Liver (tissue), 9 donors: Measurements from ENCODE around the gene TMEM14C. TPM values are rescaled to one million over a fixed set of nuclear protein-coding genes. Genes with fewer than 3 reads are reported as not detected.
A peak's percentile ranks its signal among the peaks of the same experiment; 100 is the strongest.
"Not testable (repeated sequence)": the region's sequence is repeated elsewhere in the genome, so short reads cannot be mapped to it uniquely, and the experiment has no call there.

ENCODE experiments used
- DNase-seq: peaks from one replicate; pipeline ENCODE4 v3.0.0-alpha.2; 2017; ENCODE audit warnings: low spot score
- H3K27ac ChIP-seq, 2 donors: one replicate each; pipeline ENCODE4 v1.7.0; 2013; ENCODE audit warnings: inconsistent platforms in 2 of 2, low read length in 2 of 2, control low read depth in 1 of 2, low read depth in 1 of 2, mild to moderate bottlenecking in 1 of 2
- H3K27me3 ChIP-seq, 4 donors: one replicate each; pipeline versions ENCODE4 v1.6.1 to v1.7.0; 2013; ENCODE audit warnings: low read length in 3 of 4, inconsistent platforms in 1 of 4, mild to moderate bottlenecking in 1 of 4, moderate library complexity in 1 of 4; ENCODE audit not compliant: control insufficient read depth in 4 of 4, insufficient read depth in 4 of 4
- H3K36me3 ChIP-seq, 4 donors: one replicate each; pipeline versions ENCODE4 v1.6.1 to v1.7.0; 2013; ENCODE audit warnings: low read length in 3 of 4, mild to moderate bottlenecking in 3 of 4, low read depth in 1 of 4, moderate library complexity in 1 of 4; ENCODE audit not compliant: control insufficient read depth in 4 of 4, insufficient read depth in 3 of 4
- H3K4me1 ChIP-seq, 4 donors: one replicate each; pipeline versions ENCODE4 v1.6.1 to v1.7.0; 2013; ENCODE audit warnings: low read length in 3 of 4, mild to moderate bottlenecking in 3 of 4, moderate library complexity in 1 of 4; ENCODE audit not compliant: control insufficient read depth in 4 of 4, insufficient read depth in 4 of 4
- H3K4me3 ChIP-seq, 3 donors: one replicate each; pipeline versions ENCODE4 v1.6.1 to v1.7.0; 2013; ENCODE audit warnings: low read length in 3 of 3, control low read depth in 1 of 3, low read depth in 1 of 3, mild to moderate bottlenecking in 1 of 3
- H3K9ac ChIP-seq, 2 donors: one replicate each; pipeline ENCODE4 v1.7.0; 2013; ENCODE audit warnings: low read length in 2 of 2, mild to moderate bottlenecking in 2 of 2, moderate library complexity in 2 of 2, control low read depth in 1 of 2, low read depth in 1 of 2
- H3K9me3 ChIP-seq, 4 donors: one replicate each; pipeline versions ENCODE4 v1.6.1 to v1.7.0; 2013; ENCODE audit warnings: low read length in 3 of 4; ENCODE audit not compliant: control insufficient read depth in 4 of 4
- CTCF ChIP-seq: fragments of 150-350 bp; IDR thresholded peaks from 2 replicates; pipeline ENCODE4 v1.5.1; 2017; ENCODE audit warnings: improper control_type of control experiment, low read depth, low read length; ENCODE audit not compliant: missing input control
- EGR1 ChIP-seq, 2 donors: IDR thresholded peaks; 2 replicates each; pipeline ENCODE4 v1.6.1; 2016 to 2018; ENCODE audit warnings: antibody characterized with exemption in 2 of 2, low read depth in 2 of 2
- GABPA ChIP-seq, 2 donors: IDR thresholded peaks in 1 of 2; conservative IDR thresholded peaks in 1 of 2; 2 replicates each; pipeline ENCODE4 v1.6.1; 2016; ENCODE audit warnings: antibody characterized with exemption in 2 of 2, mild to moderate bottlenecking in 1 of 2, moderate library complexity in 1 of 2
- HNF4A ChIP-seq, 2 donors: conservative IDR thresholded peaks; 2 replicates each; pipeline ENCODE4 v1.6.1; 2016; ENCODE audit warnings: antibody characterized with exemption in 2 of 2, mild to moderate bottlenecking in 2 of 2
- HNF4G ChIP-seq: IDR thresholded peaks from 2 replicates; pipeline ENCODE4 v1.6.1; 2016; ENCODE audit warnings: antibody characterized with exemption
- MAX ChIP-seq: IDR thresholded peaks from 2 replicates; pipeline ENCODE4 v1.6.1; 2016; ENCODE audit warnings: antibody characterized with exemption
- RAD21 ChIP-seq, 2 donors: IDR thresholded peaks; 2 replicates each; pipeline ENCODE4 v1.6.1; 2016; ENCODE audit warnings: antibody characterized with exemption in 2 of 2, mild to moderate bottlenecking in 2 of 2
- REST ChIP-seq: IDR thresholded peaks from 2 replicates; pipeline ENCODE4 v1.6.1; 2016; ENCODE audit warnings: antibody characterized with exemption, mild to moderate bottlenecking
- RXRA ChIP-seq, 2 donors: IDR thresholded peaks; 2 replicates each; pipeline ENCODE4 v1.6.1; 2017 to 2018; ENCODE audit warnings: antibody characterized with exemption in 2 of 2, mild to moderate bottlenecking in 1 of 2
- SP1 ChIP-seq: IDR thresholded peaks from 2 replicates; pipeline ENCODE4 v1.6.1; 2018; ENCODE audit warnings: antibody characterized with exemption, mild to moderate bottlenecking
- TAF1 ChIP-seq: conservative IDR thresholded peaks from 2 replicates; pipeline ENCODE4 v1.6.1; 2016; ENCODE audit warnings: antibody characterized with exemption, mild to moderate bottlenecking
- YY1 ChIP-seq: IDR thresholded peaks from 2 replicates; pipeline ENCODE4 v1.6.1; 2016; ENCODE audit warnings: antibody characterized with exemption, mild to moderate bottlenecking
- WGBS: extraction: QIAGEN DNeasy Blood & Tissue Kit; methylation state at CpG from one replicate; pipeline ENCODE4 v1.1.7; 2013; 5-methylcytosine and 5-hydroxymethylcytosine counted together
- polyA plus RNA-seq, 2 donors: library from polyadenylated mRNA; stranded (reverse) in 1 of 2; unstranded in 1 of 2; fragments of 200-250 nt in 1 of 2; fragments of >200 nt in 1 of 2; fragmentation: Nextera tagmentation in 1 of 2; extraction: Ambion mirVana in 1 of 2; gene quantifications; one replicate each; pipeline versions ENCODE4 v1.2.1 to v1.2.3, GENCODE V29; 2013 to 2015
- total RNA-seq, 2 donors: library from RNA; depleted of rRNA; stranded (reverse); fragments of >200 nt; gene quantifications; one replicate each; pipeline ENCODE4 v1.2.3, GENCODE V29; 2014
- TF ChIP-seq, protein P1 (sequence below): IDR thresholded peaks from 2 replicates; pipeline ENCODE4 v1.6.1; 2016; ENCODE audit warnings: antibody characterized with exemption
- donor health status: healthy.
- donor health status: healthy.
- donor health status: healthy.
- donor health status: healthy.
- donor health status: healthy.

The TMEM14C gene
- total and polyA plus RNA-seq, 4 donors: 36.8 to 239 (median 94.9) TPM

- peak overlapping the region in 2 of 3 donors; percentile 49 to 65 for H3K4me3 ChIP-seq
- H3K36me3 ChIP-seq: no peaks in the 10 kb centered on the region
- no peak for DNase-seq
- no peaks in the 10 kb centered on the region for H3K9me3 ChIP-seq
- H3K27ac ChIP-seq: peak overlapping the region in 1 of 2 donors; percentile 59
- peaks cover 2 to 19% (median 14%) of the 10 kb centered on the region in 4 donors for H3K4me1 ChIP-seq
- TF ChIP-seq, protein P1, sequence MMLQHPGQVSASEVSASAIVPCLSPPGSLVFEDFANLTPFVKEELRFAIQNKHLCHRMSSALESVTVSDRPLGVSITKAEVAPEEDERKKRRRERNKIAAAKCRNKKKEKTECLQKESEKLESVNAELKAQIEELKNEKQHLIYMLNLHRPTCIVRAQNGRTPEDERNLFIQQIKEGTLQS: no peak
- no peak for TF ChIP-seq SP1
- H3K9ac ChIP-seq: no peak overlapping the region
- H3K27me3 ChIP-seq: no peaks in the 10 kb centered on the region
- 50% methylated on average over 21 of the region's 21 CpGs for WGBS
Measured at GRCh38 chr6:10719964-10720264, 3.0 kb upstream of the TMEM14C start.

GRCh38 chr6:10720265-10720959 is 2.5 kb upstream of the TMEM14C start:
- peak; percentile 43 for DNase-seq
- Histone ChIP-seq H3K36me3 (peaks cover 0 to 2% (median 0%) of the 10 kb centered on the region in 4 donors), H3K4me1 (peaks cover 2 to 19% (median 14%) of the 10 kb centered on the region in 4 donors), H3K27me3 (no peaks in the 10 kb centered on the region), H3K4me3 (peak overlapping the region; percentile 39 to 65 (median 49)), H3K9ac (peak overlapping the region in 1 of 2 donors; percentile 61), H3K27ac (peak overlapping the region; percentile 50 to 59), H3K9me3 (no peaks in the 10 kb centered on the region)
- TF ChIP-seq RXRA (IDR thresholded peaks at IDR 0.05) (no peak), GABPA (IDR thresholded peaks at IDR 0.05 in 1 of 2, conservative IDR thresholded peaks at IDR 0.05 in 1 of 2) (peak in 1 of 2 donors; percentile 57)
- 41% methylated on average over 49 of the region's 49 CpGs for WGBS

- H3K27ac ChIP-seq, H3K27me3 ChIP-seq, H3K9ac ChIP-seq, H3K9me3 ChIP-seq, H3K36me3 ChIP-seq, DNase-seq: not testable (repeated sequence)
- Histone ChIP-seq H3K4me1 (peaks cover 2 to 19% (median 14%) of the 10 kb centered on the region in 4 donors), H3K4me3 (peak overlapping the region in 2 of 3 donors; percentile 49 to 65)
- 84% methylated on average over 17 of the region's 17 CpGs for WGBS
Measured at GRCh38 chr6:10720960-10721849, 1.7 kb upstream of the TMEM14C start.

- DNase-seq: no peak
- H3K9ac ChIP-seq: peak overlapping the region in 1 of 2 donors; percentile 80
- WGBS: 89% methylated on average over 11 of the region's 11 CpGs
- peaks cover 1 to 9% (median 8%) of the 10 kb centered on the region in 4 donors for H3K36me3 ChIP-seq
- H3K4me1 ChIP-seq: peaks cover 2 to 19% (median 14%) of the 10 kb centered on the region in 4 donors
- no peaks in the 10 kb centered on the region for H3K27me3 ChIP-seq
- TF ChIP-seq REST (no peak), RXRA (IDR thresholded peaks at IDR 0.05) (no peak), MAX (no peak), SP1 (no peak), RAD21 (IDR thresholded peaks at IDR 0.05) (no peak), HNF4G (no peak), EGR1 (IDR thresholded peaks at IDR 0.05; ENCODE audit: low read depth in 2 of 2) (no peak), HNF4A (conservative IDR thresholded peaks at IDR 0.05) (no peak), YY1 (no peak), TAF1 (no peak), CTCF (no peak)
- TF ChIP-seq, protein P1: no peak
- peak overlapping the region; percentile 20 to 77 for H3K27ac ChIP-seq
- H3K9me3 ChIP-seq: no peaks in the 10 kb centered on the region
- H3K4me3 ChIP-seq: peak overlapping the region; percentile 20 to 31 (median 30)
Measured at GRCh38 chr6:10721850-10722569, 860 bp upstream of the TMEM14C start.
